NCI-H2227 (cell line): ENCODE data around the gene HMCN2.

Experiments used
- DNase-seq: peaks from one replicate; lab custom pipeline; 2025; ENCODE audit not compliant: unreplicated experiment; lab: John Stamatoyannopoulos, UW

HMCN2 gene

DNA sequence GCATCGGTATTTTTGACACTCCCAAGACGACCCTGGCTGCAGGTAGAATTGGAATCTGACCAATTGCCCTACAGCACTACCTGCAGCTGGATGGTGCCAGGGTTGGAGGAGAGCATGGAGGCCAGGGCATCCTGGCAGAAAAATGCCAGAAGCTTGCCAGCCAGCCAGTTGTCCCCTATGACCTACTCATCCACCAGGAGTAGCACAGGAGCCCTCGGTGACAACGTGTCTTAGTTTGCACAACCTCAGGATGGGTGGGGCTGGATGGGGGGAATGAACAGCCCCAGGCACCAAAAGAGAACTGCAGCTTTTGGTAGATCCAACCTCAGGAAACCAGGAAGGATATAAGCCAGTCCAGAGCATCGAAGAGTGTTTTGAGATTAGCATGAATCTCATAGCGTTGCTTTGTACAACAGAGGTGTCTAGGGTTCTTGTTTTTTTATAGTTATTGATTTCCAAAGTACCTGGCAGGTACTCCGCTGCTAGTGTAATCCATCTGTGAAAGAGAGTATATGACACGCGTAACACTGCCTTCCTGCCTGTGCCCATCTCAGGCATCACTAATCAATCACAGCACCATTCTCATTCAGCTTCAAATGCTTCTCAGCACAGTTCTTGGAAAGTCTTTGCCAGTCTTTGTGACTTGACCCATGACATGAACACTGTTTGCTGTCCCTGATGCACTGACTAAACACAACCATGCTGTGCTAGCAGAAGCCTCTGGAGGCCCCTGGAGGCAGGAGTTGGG, 142.5 kb downstream of the HMCN2 start:
- DNase-seq: no peak

DNA sequence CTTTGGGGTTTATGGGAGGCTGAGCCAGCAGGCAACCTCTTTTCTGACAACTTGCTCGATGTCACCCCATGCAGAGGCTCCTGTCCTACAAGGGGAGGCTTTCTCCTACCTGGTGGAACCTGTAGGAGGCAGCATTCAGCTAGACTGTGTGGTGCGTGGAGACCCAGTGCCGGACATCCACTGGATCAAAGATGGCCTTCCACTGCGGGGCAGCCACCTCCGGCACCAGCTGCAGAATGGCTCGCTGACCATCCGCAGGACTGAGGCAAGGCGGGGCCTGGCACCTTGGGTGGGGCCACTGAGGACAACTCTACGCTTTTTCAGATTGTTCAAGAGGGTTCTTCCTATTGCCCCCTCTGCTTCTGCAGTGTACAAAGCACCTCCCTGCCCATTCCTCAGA, 143.1 kb downstream of the HMCN2 start:
- DNase-seq: no peak

DNA sequence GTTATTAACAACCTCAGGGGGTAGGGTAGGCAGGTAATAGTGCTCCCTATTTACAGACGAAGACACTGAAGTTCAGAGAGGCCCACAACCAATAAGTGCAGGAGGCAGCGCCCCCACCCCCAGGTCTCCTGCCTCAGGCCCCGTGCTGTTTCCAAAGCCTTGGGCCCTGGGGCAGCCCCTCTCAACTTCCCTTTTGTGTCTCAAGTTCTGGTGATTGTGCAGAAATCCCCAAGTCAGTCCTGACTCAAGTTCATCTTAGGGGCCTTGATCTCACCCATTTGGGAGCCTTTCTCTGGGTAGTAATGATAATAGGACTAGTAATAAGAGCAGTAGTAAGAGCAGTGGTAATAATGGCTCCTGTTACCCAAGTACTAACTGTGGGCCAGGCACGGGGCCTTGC, 143.7 kb downstream of the HMCN2 start:
- no peak for DNase-seq

DNA sequence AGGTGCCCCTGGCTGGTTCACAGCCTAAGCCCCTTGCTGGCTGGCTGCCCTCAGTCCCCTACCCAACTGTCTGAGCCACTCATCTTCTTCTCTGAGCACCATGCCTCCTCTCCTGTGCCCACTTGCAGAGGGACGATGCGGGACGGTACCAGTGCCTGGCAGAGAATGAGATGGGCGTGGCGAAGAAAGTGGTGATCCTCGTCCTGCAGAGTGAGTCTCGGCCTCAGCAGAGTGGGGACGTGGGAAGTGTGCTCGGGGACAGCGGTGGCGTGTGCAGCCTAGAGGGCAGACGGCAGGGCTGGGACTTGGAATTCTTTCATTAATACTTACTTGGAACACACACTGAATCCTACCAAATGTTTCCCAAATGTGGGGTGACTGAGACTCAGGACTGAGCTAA, 144.9 kb downstream of the HMCN2 start:
- no peak for DNase-seq

DNA sequence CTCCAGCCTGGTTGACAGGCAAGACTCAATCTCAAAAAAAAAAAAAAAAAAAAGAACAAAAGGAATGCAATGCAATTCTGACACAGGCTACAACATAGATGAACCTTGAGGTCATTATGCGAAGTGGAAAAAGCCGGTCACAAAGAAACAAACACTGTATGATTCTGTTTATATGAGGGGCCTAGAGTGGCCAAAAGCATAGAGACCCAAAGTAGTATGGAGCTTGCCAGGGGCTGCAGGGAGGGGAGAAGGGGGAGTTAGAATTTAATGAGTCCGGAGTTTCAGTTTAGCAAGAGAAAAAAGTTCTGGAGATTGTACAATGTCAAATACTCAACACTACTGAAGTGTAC, 146.0 kb downstream of the HMCN2 start:
- DNase-seq: no peak

DNA sequence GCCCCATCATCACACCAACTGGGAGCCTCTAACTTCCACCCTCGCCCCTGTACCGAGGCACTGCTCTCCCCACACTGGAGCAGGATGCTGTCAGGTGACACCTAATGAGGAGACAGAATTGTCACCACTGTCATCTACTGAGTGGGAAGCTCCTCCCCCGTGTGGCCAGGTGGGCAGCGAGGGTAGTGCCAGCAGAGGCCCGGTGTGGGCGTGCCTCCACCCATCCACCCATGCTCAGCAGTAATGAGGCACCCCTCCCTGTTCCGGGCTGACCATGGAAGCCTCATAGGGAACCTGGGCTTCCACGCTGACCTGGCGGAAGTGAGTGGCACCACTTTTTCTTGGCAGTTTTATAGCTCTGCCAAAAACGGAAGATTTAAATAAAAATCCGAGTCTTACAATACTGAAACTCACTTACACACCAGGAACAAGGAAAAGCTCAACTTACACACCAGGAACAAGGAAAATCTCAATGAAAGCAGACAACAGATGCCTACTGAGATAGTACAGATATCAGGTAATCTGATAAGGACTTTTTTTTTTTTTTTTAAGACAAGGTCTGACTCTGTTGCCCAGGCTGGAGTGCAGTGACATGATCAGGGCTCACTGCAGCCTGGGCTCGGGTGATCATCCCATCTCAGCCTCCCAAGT, 148.6 kb downstream of the HMCN2 start:
- DNase-seq: no peak

DNA sequence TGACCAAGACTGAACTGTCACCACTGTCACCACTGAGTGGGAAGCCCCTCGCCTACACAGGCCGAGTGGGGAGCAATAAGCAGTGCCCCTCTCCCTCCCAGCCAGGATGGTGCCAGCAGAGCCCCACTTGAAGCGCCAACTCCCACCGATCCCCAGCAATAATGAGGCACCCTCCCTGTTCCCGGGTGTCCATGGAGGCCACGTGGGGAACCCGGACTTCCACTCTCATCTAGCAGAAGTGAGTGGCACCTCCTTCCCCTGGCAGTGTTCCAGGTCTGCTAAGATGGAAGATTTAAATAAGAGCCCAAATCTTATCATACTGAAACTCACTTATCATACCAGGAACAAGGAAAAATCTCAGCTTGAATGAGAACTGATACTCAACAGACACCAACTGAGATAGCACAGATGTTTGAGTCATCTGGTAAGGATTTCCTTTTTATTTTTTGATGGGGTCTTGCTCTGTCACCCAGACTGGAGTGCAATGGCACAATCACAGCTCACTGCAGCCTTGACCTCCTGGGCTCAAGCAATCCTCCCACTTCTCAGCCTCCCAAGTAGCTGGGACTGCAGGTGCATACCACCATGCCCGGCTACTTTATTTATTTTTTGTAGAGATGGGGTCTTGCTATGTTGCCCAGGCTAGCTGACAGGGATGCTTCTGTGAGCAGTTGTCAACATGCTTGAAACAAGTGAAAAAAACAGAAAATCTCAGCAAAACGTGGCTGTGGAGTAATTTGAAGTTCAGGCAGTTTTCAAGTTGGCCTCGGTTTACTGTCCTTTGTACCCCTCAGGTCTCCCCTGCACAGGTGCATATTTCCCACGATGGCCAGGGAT, 149.6 kb downstream of the HMCN2 start:
- DNase-seq: no peak

DNA sequence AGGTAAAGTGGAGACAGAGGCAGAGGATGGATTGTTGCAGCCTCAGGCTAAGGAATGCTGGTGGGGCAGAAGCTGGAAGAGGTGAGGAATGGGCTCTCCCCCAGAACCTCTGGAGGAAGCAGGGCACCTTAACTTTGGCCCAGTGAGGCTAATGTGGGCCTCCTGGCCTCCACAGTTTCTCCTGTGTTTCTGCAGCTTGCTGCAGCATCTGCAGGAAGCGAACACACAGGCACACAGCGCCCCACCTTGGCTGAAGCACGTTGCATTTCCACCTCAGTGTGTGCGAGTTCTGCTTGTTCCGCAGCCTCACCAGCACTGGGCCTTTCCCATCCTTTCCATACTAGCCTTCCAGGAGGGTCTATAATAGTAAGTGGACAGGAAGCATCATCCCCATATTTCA, 152.0 kb downstream of the HMCN2 start:
- DNase-seq: no peak

DNA sequence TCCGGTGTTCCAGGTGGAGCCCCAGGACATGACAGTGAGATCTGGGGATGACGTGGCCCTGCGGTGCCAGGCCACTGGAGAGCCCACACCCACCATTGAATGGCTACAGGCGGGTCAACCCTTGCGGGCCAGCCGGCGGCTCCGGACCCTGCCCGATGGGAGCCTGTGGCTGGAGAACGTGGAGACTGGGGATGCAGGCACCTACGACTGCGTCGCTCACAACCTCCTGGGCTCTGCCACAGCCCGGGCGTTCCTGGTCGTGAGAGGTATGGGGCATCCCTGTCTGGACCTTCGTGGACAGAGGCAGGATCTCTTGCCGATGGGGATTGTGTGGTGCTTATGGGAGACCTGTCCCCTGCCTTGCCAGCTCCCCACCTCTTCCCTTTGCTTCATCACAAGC, 153.2 kb downstream of the HMCN2 start:
- DNase-seq: no peak

DNA sequence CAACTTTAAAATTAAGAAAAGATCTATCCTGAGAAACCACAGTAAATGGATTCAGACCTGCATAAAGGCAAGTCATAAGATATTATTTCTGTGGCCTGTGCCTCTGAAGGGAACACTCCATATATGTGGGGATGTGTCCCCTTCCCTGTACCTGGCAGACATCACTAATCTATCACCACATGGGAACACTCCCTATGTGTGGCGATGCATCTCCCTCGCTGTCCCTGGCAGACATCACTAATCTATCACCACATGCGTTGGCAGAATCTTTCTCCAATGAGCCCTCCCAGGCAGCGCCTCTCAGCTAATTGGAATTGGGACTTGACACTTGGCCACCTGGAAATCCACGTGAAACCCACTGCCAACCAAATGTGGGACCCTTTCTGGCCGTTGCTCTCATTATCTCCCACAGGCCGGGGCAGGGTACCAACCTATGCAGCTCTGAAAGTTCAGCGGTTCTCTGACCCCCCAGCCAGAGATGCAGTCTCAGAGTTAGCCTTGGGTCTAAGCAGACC, 154.0 kb downstream of the HMCN2 start:
- no peak for DNase-seq

DNA sequence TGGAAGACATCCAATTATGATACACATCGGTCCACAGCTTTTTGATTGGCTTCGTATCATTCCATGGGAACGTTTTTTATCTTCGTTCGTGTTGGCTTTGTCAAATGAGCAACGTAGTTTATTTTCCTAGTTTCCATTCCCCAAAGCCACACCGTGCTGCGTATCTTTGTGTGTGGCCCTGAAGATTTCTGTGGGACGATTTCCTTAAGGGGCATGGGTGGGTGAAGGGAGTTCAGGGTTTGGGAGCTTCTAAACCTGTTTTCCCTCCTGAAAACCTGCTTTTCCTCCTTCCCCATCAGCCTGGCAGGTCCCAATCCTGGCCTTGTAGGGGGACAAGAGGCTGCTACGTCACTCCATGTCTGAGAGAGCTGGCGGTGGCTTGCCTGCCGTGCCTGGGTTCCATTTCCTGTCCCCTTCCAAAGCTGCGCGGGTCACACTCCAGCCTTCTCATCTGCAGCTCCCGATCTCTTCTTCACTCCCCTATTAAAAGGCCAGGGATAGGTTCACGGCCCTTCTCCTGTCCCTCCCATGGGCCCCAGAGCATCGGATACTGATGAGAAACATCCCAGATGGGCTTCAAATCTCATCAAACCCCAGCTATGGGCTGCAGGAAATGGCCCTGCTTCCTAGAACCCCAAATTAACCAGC, 155.7 kb downstream of the HMCN2 start:
- DNase-seq: no peak

DNA sequence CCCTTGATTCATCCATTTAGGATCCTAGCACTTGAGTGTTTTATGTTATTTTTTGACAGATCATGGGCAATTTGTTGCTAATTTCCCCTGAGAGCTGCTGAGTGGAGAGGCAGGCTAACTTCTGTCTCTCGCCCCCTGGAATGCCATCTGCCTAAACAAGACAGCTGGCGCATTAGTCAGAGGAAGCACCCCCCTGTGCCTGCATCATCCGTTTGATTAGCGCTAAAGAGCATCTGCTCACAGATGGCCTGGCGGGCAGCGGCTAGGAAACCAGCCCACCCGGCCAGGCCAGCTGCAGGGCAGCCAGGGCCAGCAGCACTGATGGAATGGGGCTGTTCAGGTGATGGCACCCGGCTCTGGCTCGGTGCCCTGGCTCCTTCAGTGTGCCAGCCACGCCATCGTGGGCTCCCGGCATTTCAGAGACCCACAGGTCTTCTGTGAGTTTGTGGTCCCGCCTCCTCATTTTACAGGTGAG, 156.3 kb downstream of the HMCN2 start:
- peak; percentile 68 for DNase-seq

DNA sequence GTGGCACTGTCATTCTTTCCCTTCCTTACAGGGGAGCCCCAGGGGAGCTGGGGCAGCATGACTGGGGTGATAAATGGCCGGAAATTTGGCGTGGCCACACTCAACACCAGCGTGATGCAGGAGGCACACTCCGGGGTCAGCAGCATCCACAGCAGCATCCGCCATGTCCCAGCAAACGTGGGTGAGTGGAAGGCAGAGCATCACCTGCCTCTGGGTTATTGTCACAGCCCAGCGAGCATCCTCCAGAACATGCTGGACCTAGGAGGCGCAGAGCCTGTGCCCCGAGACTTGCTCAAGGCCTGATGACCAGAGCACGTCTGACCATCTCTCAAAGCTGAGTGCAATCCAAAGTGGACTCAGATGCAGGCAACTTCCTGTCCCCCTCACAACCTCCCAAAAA, 157.0 kb downstream of the HMCN2 start:
- DNase-seq: no peak

DNA sequence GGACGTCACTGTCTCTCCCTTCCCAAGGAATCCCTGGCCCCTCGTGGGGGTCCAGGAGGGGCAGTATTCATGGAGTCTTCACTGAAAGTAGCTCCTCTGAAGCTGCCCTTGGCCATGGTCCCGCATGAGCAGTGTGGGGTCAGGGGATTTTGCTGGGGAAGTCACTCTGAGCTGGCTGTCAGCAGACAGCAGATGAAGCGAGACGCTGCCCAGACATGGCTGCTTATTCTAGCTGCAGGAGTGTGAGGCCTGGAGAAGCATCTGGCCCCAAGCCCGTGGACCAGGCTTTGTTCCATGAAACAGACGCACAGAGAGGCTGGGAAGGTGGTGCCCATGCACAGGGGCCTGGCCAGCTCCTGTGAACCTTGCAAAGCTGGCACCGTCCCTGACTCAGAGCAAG, 157.7 kb downstream of the HMCN2 start:
- DNase-seq: no peak

DNA sequence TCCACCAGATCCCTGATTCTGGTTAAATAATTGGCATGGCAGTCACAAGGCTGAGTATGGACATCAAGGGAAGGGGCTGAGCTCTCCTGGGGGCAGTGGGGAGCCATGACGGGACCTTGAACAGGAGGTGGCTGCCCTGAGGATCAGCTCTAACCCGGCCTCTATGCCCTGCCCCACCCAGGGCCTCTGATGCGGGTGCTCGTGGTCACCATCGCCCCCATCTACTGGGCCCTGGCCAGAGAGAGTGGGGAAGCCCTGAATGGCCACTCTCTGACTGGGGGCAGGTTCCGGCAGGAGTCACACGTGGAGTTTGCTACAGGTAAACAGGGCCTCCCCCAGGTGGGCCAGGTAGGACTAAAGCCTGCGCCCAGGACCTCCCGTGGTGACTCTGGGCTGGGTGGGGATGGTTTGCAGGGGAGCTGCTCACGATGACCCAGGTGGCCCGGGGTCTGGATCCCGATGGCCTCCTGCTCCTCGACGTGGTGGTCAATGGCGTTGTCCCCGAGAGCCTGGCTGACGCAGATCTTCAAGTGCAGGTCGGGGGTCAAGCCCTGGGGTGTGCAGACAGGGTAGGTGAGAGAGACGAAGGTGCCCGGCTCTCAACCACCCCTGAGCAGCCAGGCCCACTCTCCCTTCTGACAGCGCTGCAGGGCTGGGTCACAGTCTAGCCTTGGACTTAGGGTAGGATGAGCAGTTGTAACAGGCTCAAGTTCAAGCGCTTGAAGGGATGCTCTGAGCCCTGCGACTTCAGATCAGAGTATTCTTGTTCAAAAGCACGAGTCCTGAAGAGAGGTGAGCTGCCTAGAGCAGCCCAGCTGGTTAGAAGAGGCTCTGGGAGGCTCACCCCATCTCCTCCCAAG, 159.3 kb downstream of the HMCN2 start:
- no peak for DNase-seq

DNA sequence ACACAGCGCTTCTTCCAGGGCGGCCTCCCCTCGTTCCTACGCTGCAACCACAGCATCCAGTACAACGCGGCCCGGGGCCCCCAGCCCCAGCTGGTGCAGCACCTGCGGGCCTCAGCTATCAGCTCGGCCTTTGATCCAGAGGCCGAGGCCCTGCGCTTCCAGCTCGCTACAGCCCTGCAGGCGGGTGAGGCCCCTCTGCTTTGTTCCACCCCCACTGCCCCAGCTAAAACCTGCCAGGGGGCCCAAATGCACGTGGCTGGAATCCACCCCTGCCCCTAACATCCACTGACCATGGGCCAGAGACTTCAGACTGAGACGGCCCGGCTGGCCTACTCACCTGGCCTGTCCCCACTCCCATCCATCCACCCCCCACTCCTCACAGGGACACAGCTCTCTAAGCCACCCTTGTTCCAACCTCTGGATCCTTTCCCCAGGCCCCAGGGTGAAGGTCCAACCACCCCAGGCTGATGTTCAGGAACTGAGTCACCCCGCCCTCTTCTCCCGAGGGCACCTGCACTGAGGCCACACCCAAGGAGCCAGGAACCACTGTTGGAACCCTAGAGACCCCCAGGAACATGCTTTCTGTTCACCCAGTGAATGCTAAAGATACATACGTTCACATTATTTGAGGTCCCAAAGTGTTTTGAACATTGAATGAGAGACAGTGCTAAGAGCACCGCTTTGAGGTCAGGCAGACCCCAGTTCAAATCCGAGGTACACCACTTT, 160.3 kb downstream of the HMCN2 start:
- no peak for DNase-seq

DNA sequence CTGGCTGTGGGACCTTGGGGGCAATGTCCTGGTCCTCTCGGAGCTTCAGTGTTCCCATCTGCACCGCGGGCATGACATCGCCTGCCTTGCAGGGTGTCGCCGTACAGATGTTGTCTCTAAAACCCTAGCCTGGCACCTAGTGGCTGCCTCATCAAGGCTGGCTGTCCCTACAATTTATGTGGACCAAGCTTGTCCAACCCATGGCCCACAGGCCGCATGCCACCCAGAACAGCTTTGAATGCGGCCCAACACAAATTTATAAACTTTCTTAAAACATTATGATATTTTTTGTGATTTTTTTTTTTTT, 160.9 kb downstream of the HMCN2 start:
- no peak for DNase-seq

DNA sequence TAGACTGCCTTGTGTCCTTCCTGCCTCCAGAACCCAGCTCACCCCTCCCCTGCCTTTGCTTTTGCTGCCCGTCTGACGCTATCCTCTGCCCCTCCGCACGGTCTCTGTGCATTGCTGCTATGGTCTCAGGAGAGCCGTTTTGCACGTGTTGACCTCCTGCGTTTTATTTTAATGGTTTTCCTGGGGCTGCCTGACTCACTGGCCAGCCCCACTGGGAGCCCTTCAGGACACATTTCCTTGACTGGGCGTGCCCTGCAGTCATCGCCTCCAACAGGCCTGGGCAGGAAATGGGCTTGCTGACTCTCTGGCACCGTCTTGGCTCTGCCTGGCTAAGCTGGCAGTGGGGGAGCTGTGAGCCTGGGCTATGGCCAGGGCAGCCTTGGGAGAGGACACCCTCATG, 161.3 kb downstream of the HMCN2 start:
- no peak for DNase-seq

DNA sequence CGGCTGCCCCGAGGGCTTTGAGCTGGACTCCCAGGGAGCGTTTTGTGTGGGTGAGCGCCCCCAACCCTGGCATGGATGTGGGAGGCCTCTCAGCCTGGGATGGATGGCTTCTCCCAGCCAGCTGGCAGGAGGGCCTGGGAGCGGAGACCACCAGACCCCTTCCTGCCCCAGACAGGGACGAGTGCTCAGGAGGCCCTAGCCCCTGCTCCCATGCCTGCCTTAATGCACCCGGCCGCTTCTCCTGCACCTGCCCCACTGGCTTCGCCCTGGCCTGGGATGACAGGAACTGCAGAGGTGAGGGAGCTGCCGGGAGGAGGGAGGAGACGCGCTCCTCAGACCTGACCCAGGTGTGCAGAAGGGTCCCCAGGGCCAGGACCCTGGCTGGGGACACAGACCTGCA, 161.8 kb downstream of the HMCN2 start:
- DNase-seq: no peak

DNA sequence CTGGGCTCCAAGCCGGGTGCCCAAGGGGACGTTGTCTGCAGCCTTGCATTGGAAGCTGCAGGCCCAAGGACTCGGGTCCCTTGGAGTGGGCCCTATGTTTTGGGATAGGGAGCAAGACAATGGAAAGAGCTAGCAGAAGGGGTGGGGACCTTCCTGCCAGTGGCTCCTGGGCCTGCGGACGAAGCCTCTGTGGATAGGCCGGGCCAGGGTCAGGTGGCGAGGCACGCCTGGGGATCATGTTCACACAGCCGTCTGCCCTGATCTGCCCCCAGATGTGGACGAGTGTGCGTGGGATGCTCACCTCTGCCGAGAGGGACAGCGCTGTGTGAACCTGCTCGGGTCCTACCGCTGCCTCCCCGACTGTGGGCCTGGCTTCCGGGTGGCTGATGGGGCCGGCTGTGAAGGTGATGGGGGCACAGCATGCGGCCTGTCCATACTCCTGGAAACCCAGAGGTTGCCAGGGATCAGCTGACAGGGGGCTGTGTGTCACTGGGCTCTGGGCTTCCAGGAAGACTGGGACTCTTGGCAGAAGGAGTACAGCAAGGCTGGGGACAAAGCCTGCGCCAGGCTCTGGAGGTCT, 162.6 kb downstream of the HMCN2 start:
- DNase-seq: no peak
